ENCODE data around the gene ABCC6. TPM values are rescaled to one million over a fixed set of nuclear protein-coding genes. Genes with fewer than 3 reads are reported as not detected.
"Not testable (repeated sequence)": the region's sequence is repeated elsewhere in the genome, so short reads cannot be mapped to it uniquely, and the experiment has no call there.

Gene ABCC6
- total RNA-seq, 1 experiment from 2014 or later: not detected

- not testable (repeated sequence) for H3K79me2 ChIP-seq (ENCODE audit: low read length); H3K36me3 ChIP-seq (ENCODE audit: insufficient read depth, low read length); H3K9me3 ChIP-seq (ENCODE audit: low read length); H3K4me3 ChIP-seq (ENCODE audit: low read length); H3K27ac ChIP-seq (ENCODE audit: low read length); H3K4me2 ChIP-seq (ENCODE audit: low read depth, low read length, poor library complexity, severe bottlenecking); H3K4me1 ChIP-seq (ENCODE audit: low read length); DNase-seq; H4K20me1 ChIP-seq (ENCODE audit: insufficient read depth, low read depth, low read length); H2AFZ ChIP-seq (ENCODE audit: low read length); H3K9me2 ChIP-seq (replicated peaks; ENCODE audit: insufficient read depth, low read length); H3K9ac ChIP-seq (ENCODE audit: low read length); H3K27me3 ChIP-seq (ENCODE audit: low read length)
These were observed 41.5 kb downstream of the ABCC6 start for GRCh38 chr16:16181748-16182147.

- H4K20me1 ChIP-seq (ENCODE audit: insufficient read depth, low read depth, low read length): no peaks in the 10 kb centered on the region
- no peaks in the 10 kb centered on the region for H3K9me2 ChIP-seq (replicated peaks; ENCODE audit: insufficient read depth, low read length)
- no peaks in the 10 kb centered on the region for H3K36me3 ChIP-seq (ENCODE audit: insufficient read depth, low read length)
- no peak overlapping the region for H2AFZ ChIP-seq (ENCODE audit: low read length)
- no peak overlapping the region for H3K4me2 ChIP-seq (ENCODE audit: low read depth, low read length, poor library complexity, severe bottlenecking)
- DNase-seq: no peak
- H3K9ac ChIP-seq (ENCODE audit: low read length): no peak overlapping the region
- no peaks in the 10 kb centered on the region for H3K9me3 ChIP-seq (ENCODE audit: low read length)
- H3K27me3 ChIP-seq (ENCODE audit: low read length): no peaks in the 10 kb centered on the region
- H3K79me2 ChIP-seq (ENCODE audit: low read length): no peaks in the 10 kb centered on the region
- no peak overlapping the region for H3K27ac ChIP-seq (ENCODE audit: low read length)
- H3K4me1 ChIP-seq (ENCODE audit: low read length): no peaks in the 10 kb centered on the region
- no peak overlapping the region for H3K4me3 ChIP-seq (ENCODE audit: low read length)
These were observed 44.7 kb downstream of the ABCC6 start for GRCh38 chr16:16178455-16179162.

GRCh38 chr16:16176328-16176727 is 47.0 kb downstream of the ABCC6 start:
- no peaks in the 10 kb centered on the region for H3K9me3 ChIP-seq (ENCODE audit: low read length)
- no peak overlapping the region for H2AFZ ChIP-seq (ENCODE audit: low read length)
- DNase-seq: no peak
- H3K27ac ChIP-seq (ENCODE audit: low read length): no peak overlapping the region
- H3K27me3 ChIP-seq (ENCODE audit: low read length): no peaks in the 10 kb centered on the region
- no peak overlapping the region for H3K4me3 ChIP-seq (ENCODE audit: low read length)
- no peaks in the 10 kb centered on the region for H3K9me2 ChIP-seq (replicated peaks; ENCODE audit: insufficient read depth, low read length)
- no peaks in the 10 kb centered on the region for H3K36me3 ChIP-seq (ENCODE audit: insufficient read depth, low read length)
- H3K4me2 ChIP-seq (ENCODE audit: low read depth, low read length, poor library complexity, severe bottlenecking): no peak overlapping the region
- H3K4me1 ChIP-seq (ENCODE audit: low read length): no peaks in the 10 kb centered on the region
- H4K20me1 ChIP-seq (ENCODE audit: insufficient read depth, low read depth, low read length): no peaks in the 10 kb centered on the region
- no peaks in the 10 kb centered on the region for H3K79me2 ChIP-seq (ENCODE audit: low read length)
- H3K9ac ChIP-seq (ENCODE audit: low read length): no peak overlapping the region

GRCh38 chr16:16175296-16175695 is 48.0 kb downstream of the ABCC6 start:
- Histone ChIP-seq H3K4me3 (ENCODE audit: low read length) (no peak overlapping the region), H3K9ac (ENCODE audit: low read length) (no peak overlapping the region), H3K4me1 (ENCODE audit: low read length) (no peaks in the 10 kb centered on the region), H2AFZ (ENCODE audit: low read length) (no peak overlapping the region), H4K20me1 (ENCODE audit: insufficient read depth, low read depth, low read length) (no peaks in the 10 kb centered on the region), H3K27ac (ENCODE audit: low read length) (no peak overlapping the region), H3K27me3 (ENCODE audit: low read length) (no peaks in the 10 kb centered on the region), H3K36me3 (ENCODE audit: insufficient read depth, low read length) (no peaks in the 10 kb centered on the region), H3K9me2 (replicated peaks; ENCODE audit: insufficient read depth, low read length) (no peaks in the 10 kb centered on the region), H3K79me2 (ENCODE audit: low read length) (no peaks in the 10 kb centered on the region), H3K4me2 (ENCODE audit: low read depth, low read length, poor library complexity, severe bottlenecking) (no peak overlapping the region), H3K9me3 (ENCODE audit: low read length) (no peaks in the 10 kb centered on the region)
- no peak for DNase-seq

- Histone ChIP-seq H3K4me3 (ENCODE audit: low read length) (no peak overlapping the region), H3K9ac (ENCODE audit: low read length) (no peak overlapping the region), H3K4me1 (ENCODE audit: low read length) (no peaks in the 10 kb centered on the region), H3K9me3 (ENCODE audit: low read length) (no peaks in the 10 kb centered on the region), H3K9me2 (replicated peaks; ENCODE audit: insufficient read depth, low read length) (no peaks in the 10 kb centered on the region), H3K79me2 (ENCODE audit: low read length) (no peaks in the 10 kb centered on the region), H3K27ac (ENCODE audit: low read length) (no peak overlapping the region), H3K27me3 (ENCODE audit: low read length) (no peaks in the 10 kb centered on the region), H3K36me3 (ENCODE audit: insufficient read depth, low read length) (no peaks in the 10 kb centered on the region), H3K4me2 (ENCODE audit: low read depth, low read length, poor library complexity, severe bottlenecking) (no peak overlapping the region), H2AFZ (ENCODE audit: low read length) (no peak overlapping the region), H4K20me1 (ENCODE audit: insufficient read depth, low read depth, low read length) (no peaks in the 10 kb centered on the region)
- DNase-seq: no peak
These were observed 50.3 kb downstream of the ABCC6 start for GRCh38 chr16:16172991-16173390.

GRCh38 chr16:16171332-16171919 is 51.9 kb downstream of the ABCC6 start:
- H3K9me2 ChIP-seq (replicated peaks; ENCODE audit: insufficient read depth, low read length): no peaks in the 10 kb centered on the region
- H3K4me3 ChIP-seq (ENCODE audit: low read length): no peak overlapping the region
- no peaks in the 10 kb centered on the region for H3K4me1 ChIP-seq (ENCODE audit: low read length)
- H3K79me2 ChIP-seq (ENCODE audit: low read length): no peaks in the 10 kb centered on the region
- H3K4me2 ChIP-seq (ENCODE audit: low read depth, low read length, poor library complexity, severe bottlenecking): no peak overlapping the region
- no peak overlapping the region for H2AFZ ChIP-seq (ENCODE audit: low read length)
- no peaks in the 10 kb centered on the region for H4K20me1 ChIP-seq (ENCODE audit: insufficient read depth, low read depth, low read length)
- H3K27ac ChIP-seq (ENCODE audit: low read length): no peak overlapping the region
- no peak overlapping the region for H3K9ac ChIP-seq (ENCODE audit: low read length)
- H3K9me3 ChIP-seq (ENCODE audit: low read length): no peaks in the 10 kb centered on the region
- no peak for DNase-seq
- H3K36me3 ChIP-seq (ENCODE audit: insufficient read depth, low read length): no peaks in the 10 kb centered on the region
- no peaks in the 10 kb centered on the region for H3K27me3 ChIP-seq (ENCODE audit: low read length)

GRCh38 chr16:16169615-16170014 is 53.7 kb downstream of the ABCC6 start:
- Histone ChIP-seq H3K9ac (ENCODE audit: low read length) (no peak overlapping the region), H3K9me2 (replicated peaks; ENCODE audit: insufficient read depth, low read length) (no peaks in the 10 kb centered on the region), H3K4me1 (ENCODE audit: low read length) (no peaks in the 10 kb centered on the region), H4K20me1 (ENCODE audit: insufficient read depth, low read depth, low read length) (no peaks in the 10 kb centered on the region), H3K27me3 (ENCODE audit: low read length) (no peaks in the 10 kb centered on the region), H3K79me2 (ENCODE audit: low read length) (no peaks in the 10 kb centered on the region), H3K36me3 (ENCODE audit: insufficient read depth, low read length) (no peaks in the 10 kb centered on the region), H3K27ac (ENCODE audit: low read length) (no peak overlapping the region), H3K4me3 (ENCODE audit: low read length) (no peak overlapping the region), H3K4me2 (ENCODE audit: low read depth, low read length, poor library complexity, severe bottlenecking) (no peak overlapping the region), H3K9me3 (ENCODE audit: low read length) (no peaks in the 10 kb centered on the region), H2AFZ (ENCODE audit: low read length) (no peak overlapping the region)
- no peak for DNase-seq

GRCh38 chr16:16168431-16168830 is 54.9 kb downstream of the ABCC6 start:
- H3K4me1 ChIP-seq (ENCODE audit: low read length): no peaks in the 10 kb centered on the region
- no peaks in the 10 kb centered on the region for H3K9me2 ChIP-seq (replicated peaks; ENCODE audit: insufficient read depth, low read length)
- H3K79me2 ChIP-seq (ENCODE audit: low read length): no peaks in the 10 kb centered on the region
- no peak overlapping the region for H3K4me2 ChIP-seq (ENCODE audit: low read depth, low read length, poor library complexity, severe bottlenecking)
- H2AFZ ChIP-seq (ENCODE audit: low read length): no peak overlapping the region
- no peaks in the 10 kb centered on the region for H3K27me3 ChIP-seq (ENCODE audit: low read length)
- no peaks in the 10 kb centered on the region for H3K9me3 ChIP-seq (ENCODE audit: low read length)
- H3K9ac ChIP-seq (ENCODE audit: low read length): no peak overlapping the region
- no peak overlapping the region for H3K4me3 ChIP-seq (ENCODE audit: low read length)
- DNase-seq: no peak
- H4K20me1 ChIP-seq (ENCODE audit: insufficient read depth, low read depth, low read length): no peaks in the 10 kb centered on the region
- no peak overlapping the region for H3K27ac ChIP-seq (ENCODE audit: low read length)
- no peaks in the 10 kb centered on the region for H3K36me3 ChIP-seq (ENCODE audit: insufficient read depth, low read length)

All from Karpas-422 (cell line).